CD4-positive, alpha-beta memory T cell (primary cell): ENCODE measurements around the gene SETD7. TPM values are rescaled to one million over a fixed set of nuclear protein-coding genes. Genes with fewer than 3 reads are reported as not detected.

ENCODE experiments used
- CTCF ChIA-PET: fragments of 350-600 bp; sonication (Branson Sonifier 250); formaldehyde crosslinking; loops from one replicate; lab custom pipeline; 2021; ENCODE audit warnings: inconsistent platforms; ENCODE audit not compliant: partially characterized antibody; lab: Charles Lee
- POLR2A ChIA-PET: fragments of 350-600 bp; sonication (Branson Sonifier 250); formaldehyde crosslinking; loops from one replicate; lab custom pipeline; 2021; ENCODE audit not compliant: partially characterized antibody; lab: Charles Lee
- DNase-seq, 5 donors: peaks; one replicate each; pipeline versions ENCODE4 v3.0.0 to v3.0.0-alpha.2; 2020 to 2022; ENCODE audit warnings: mixed read lengths in 1 of 5
- H3K27ac ChIP-seq: one replicate; pipeline ENCODE4 v1.7.0; 2013; ENCODE audit warnings: low read depth, low read length
- H3K27me3 ChIP-seq: 2 replicates; pipeline ENCODE4 v1.7.0; 2013; ENCODE audit warnings: mild to moderate bottlenecking, low read length, moderate library complexity; ENCODE audit not compliant: insufficient read depth
- H3K36me3 ChIP-seq: 2 replicates; pipeline ENCODE4 v1.7.0; 2013; ENCODE audit warnings: mild to moderate bottlenecking, low read length, moderate library complexity; ENCODE audit not compliant: insufficient read depth
- H3K4me1 ChIP-seq: 2 replicates; pipeline ENCODE4 v1.7.0; 2013; ENCODE audit warnings: mild to moderate bottlenecking, low read length, moderate library complexity; ENCODE audit not compliant: insufficient read depth
- H3K4me3 ChIP-seq, 2 donors: one replicate each; pipeline ENCODE4 v1.7.0; 2013; ENCODE audit warnings: low read length in 2 of 2, mild to moderate bottlenecking in 1 of 2
- H3K9me3 ChIP-seq, 2 donors: one replicate each; pipeline ENCODE4 v1.7.0; 2013; ENCODE audit warnings: low read length in 2 of 2, control low read depth in 1 of 2; ENCODE audit not compliant: control insufficient read depth in 1 of 2
- H3K27ac Mint-ChIP-seq, 7 donors: one replicate each; pipeline ENCODE4 v1.8.0; 2020 to 2021; ENCODE audit warnings: mixed read lengths in 7 of 7, mild to moderate bottlenecking in 6 of 7, inconsistent platforms in 3 of 7, moderate library complexity in 3 of 7
- H3K27me3 Mint-ChIP-seq, 2 donors: one replicate each; pipeline ENCODE4 v1.8.0; 2020 to 2021; ENCODE audit warnings: mixed read lengths in 2 of 2
- H3K36me3 Mint-ChIP-seq, 2 donors: one replicate each; pipeline ENCODE4 v1.8.0; 2020 to 2021; ENCODE audit warnings: mixed read lengths in 2 of 2, inconsistent platforms in 1 of 2, mild to moderate bottlenecking in 1 of 2
- H3K4me1 Mint-ChIP-seq, 4 donors: one replicate each; pipeline ENCODE4 v1.8.0; 2020 to 2021; ENCODE audit warnings: mixed read lengths in 4 of 4, mild to moderate bottlenecking in 1 of 4
- H3K4me3 Mint-ChIP-seq, 8 donors: one replicate each; pipeline ENCODE4 v1.8.0; 2020 to 2021; ENCODE audit warnings: mixed read lengths in 8 of 8, mild to moderate bottlenecking in 7 of 8, moderate library complexity in 6 of 8, inconsistent platforms in 3 of 8
- H3K9me3 Mint-ChIP-seq, 8 donors: one replicate each; pipeline ENCODE4 v1.8.0; 2020 to 2021; ENCODE audit warnings: mixed read lengths in 8 of 8, mild to moderate bottlenecking in 5 of 8, inconsistent platforms in 3 of 8, moderate library complexity in 1 of 8
- intact Hi-C: fragments of 100-400 bp; cut with micrococcal nuclease; formaldehyde crosslinking; loops from one replicate; pipeline ENCODE4 v1.15.1; 2023
- polyA plus RNA-seq, 2 donors: library from polyadenylated mRNA; unstranded; fragments of 300-500 nt; fragmentation: Illumina TruSeq; gene quantifications; one replicate each; pipeline ENCODE4 v1.2.3, GENCODE V29; 2021
- total RNA-seq, 2 experiments: library from RNA; stranded (reverse); gene quantifications; one replicate each; pipeline ENCODE4 v1.2.3, GENCODE V29; 2021

Gene SETD7
- total and polyA plus RNA-seq, 4 experiments from 2014 or later, result 3.9 to 14.6 (median 9.7) TPM

GRCh38 chr4:139530833-139531427 lies 25.1 kb downstream of the SETD7 start:
- Histone ChIP-seq H3K36me3 (peaks cover 3% of the 10 kb centered on the region), H3K4me3 (no peak overlapping the region), H3K27me3 (no peaks in the 10 kb centered on the region), H3K4me1 (peaks cover 8% of the 10 kb centered on the region), H3K9me3 (no peaks in the 10 kb centered on the region), H3K27ac (no peak overlapping the region)
- POLR2A ChIA-PET, result interaction anchor here (1.2 kb wide), 1 partner anchor 230 kb away, joined by 3 read pairs; the partner anchor contains the start of gene NAA15
- Mint-ChIP-seq H3K9me3 (no peaks in the 10 kb centered on the region), H3K27me3 (no peaks in the 10 kb centered on the region), H3K4me1 (peaks cover 8 to 17% (median 14%) of the 10 kb centered on the region in 4 donors), H3K27ac (peak overlapping the region in 4 of 7 donors; percentile 24 to 81 (median 61)), H3K4me3 (peak overlapping the region in 1 of 8 donors; percentile 27), H3K36me3 (peaks cover 30 to 37% of the 10 kb centered on the region in 2 donors)
- peak; percentile 41 to 62 (median 57) for DNase-seq
- intact Hi-C loops, result loop anchor here (1.0 to 2.0 kb wide), 5 partner anchors 26 to 432 kb away; partner anchors contain the start of gene SETD7
- CTCF ChIA-PET, result interaction anchor here (0.7 to 5.7 kb wide), 20 partner anchors 8 to 500 kb away, joined by 3 to 38 read pairs (median 6); partner anchors contain the start of gene SETD7

DNA sequence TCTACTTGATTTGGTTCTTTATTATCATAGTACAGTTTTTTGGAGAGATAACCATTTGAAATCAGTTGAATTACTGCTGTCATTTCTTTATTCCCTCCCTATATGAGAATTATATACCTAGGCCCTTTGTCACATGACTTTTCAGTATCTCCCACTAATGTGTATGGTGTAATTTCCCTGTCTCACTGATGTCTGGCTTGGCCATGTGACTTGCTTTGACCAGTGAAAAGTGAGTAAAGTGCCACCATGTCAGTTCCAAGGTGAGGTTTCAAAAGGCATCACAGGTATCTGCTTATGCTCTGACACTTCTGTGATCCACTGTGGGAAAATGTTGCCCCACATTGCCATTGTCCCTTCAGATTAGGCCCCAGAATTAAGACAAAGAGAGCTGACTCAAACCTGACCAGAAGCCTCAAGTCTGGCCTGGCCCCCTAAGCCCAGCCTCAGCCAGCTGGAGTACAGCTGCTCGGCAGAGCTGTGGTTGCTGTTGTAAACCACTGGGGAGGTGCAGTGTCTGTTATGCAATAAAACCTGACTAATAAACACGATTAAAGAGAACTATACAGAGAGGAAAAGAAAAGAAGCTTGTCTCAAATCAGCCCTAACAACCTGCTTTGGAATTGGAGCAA lies 27.5 kb downstream of the SETD7 start:
- Mint-ChIP-seq H3K27ac (peak overlapping the region in 5 of 7 donors; percentile 39 to 73 (median 67)), H3K4me3 (peak overlapping the region in 1 of 8 donors; percentile 32), H3K9me3 (no peaks in the 10 kb centered on the region), H3K27me3 (no peaks in the 10 kb centered on the region), H3K36me3 (peaks cover 42 to 46% of the 10 kb centered on the region in 2 donors), H3K4me1 (peaks cover 17 to 30% (median 23%) of the 10 kb centered on the region in 4 donors)
- Histone ChIP-seq H3K36me3 (peaks cover 3% of the 10 kb centered on the region), H3K9me3 (no peaks in the 10 kb centered on the region), H3K27me3 (no peaks in the 10 kb centered on the region), H3K27ac (no peak overlapping the region), H3K4me3 (no peak overlapping the region), H3K4me1 (peaks cover 18% of the 10 kb centered on the region)
- intact Hi-C loops, result no loop called here
- peak in 1 of 5 donors; percentile 43 for DNase-seq
- ChIA-PET POLR2A (interaction anchor here (2.3 kb wide), 1 partner anchor 28 kb away, joined by 13 read pairs; the partner anchor contains the start of gene SETD7), CTCF (interaction anchor here (1.0 to 2.8 kb wide), 3 partner anchors 21 to 498 kb away, joined by 3 to 12 read pairs (median 4); no protein-coding TSS in a partner anchor)

GRCh38 chr4:139526928-139527327 lies 29.1 kb downstream of the SETD7 start:
- Mint-ChIP-seq H3K27ac (peak overlapping the region in 2 of 7 donors; percentile 2 to 54), H3K4me3 (no peak overlapping the region), H3K36me3 (peaks cover 46 to 54% of the 10 kb centered on the region in 2 donors), H3K9me3 (no peaks in the 10 kb centered on the region), H3K27me3 (no peaks in the 10 kb centered on the region), H3K4me1 (peaks cover 20 to 30% (median 25%) of the 10 kb centered on the region in 4 donors)
- ChIA-PET CTCF (interaction anchor here (0.7 to 2.8 kb wide), 5 partner anchors 30 to 496 kb away, joined by 3 to 12 read pairs (median 3); partner anchors contain the start of gene SETD7), POLR2A (interaction anchor here (1.0 kb wide), 1 partner anchor 30 kb away, joined by 3 read pairs; no protein-coding TSS in a partner anchor)
- DNase-seq, result no peak
- Histone ChIP-seq H3K36me3 (no peaks in the 10 kb centered on the region), H3K9me3 (no peaks in the 10 kb centered on the region), H3K27me3 (no peaks in the 10 kb centered on the region), H3K4me3 (no peak overlapping the region), H3K27ac (no peak overlapping the region), H3K4me1 (peaks cover 18% of the 10 kb centered on the region)
- intact Hi-C loops, result no loop called here

DNA sequence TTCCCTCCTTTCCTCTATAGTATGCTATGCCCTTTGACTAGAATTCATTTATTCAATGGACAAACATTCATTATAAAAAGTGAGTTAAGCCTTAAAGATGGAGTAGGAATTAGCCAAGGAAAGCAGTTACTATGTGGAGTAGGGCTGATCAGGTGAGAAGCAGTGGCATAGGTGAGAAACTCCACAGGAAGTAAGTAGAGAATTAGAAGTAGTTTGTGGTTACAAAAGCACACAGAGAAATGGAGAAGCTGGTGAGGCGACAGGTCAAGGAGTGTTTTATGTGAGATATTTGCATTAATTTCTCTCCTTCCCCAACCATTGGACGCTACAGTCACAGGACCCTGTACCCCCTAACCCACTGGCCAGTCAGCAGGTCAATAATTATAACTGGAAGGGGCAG lies 30.6 kb downstream of the SETD7 start:
- peaks cover 6% of the 10 kb centered on the region for H3K36me3 ChIP-seq
- no peaks in the 10 kb centered on the region for H3K9me3 Mint-ChIP-seq
- H3K36me3 Mint-ChIP-seq, result peaks cover 42 to 56% of the 10 kb centered on the region in 2 donors
- no peaks in the 10 kb centered on the region for H3K9me3 ChIP-seq
- DNase-seq, result no peak
- peaks cover 18% of the 10 kb centered on the region for H3K4me1 ChIP-seq
- peaks cover 15 to 28% (median 19%) of the 10 kb centered on the region in 4 donors for H3K4me1 Mint-ChIP-seq
- intact Hi-C loops, result no loop called here
- no peaks in the 10 kb centered on the region for H3K27me3 ChIP-seq
- peak overlapping the region in 5 of 8 donors; percentile 0 to 47 (median 4) for H3K4me3 Mint-ChIP-seq
- H3K27ac Mint-ChIP-seq, result peak overlapping the region in 4 of 7 donors; percentile 0 to 43 (median 22)
- POLR2A ChIA-PET, result no interaction called here
- CTCF ChIA-PET, result interaction anchor here (1.5 kb wide), 1 partner anchor 298 kb away, joined by 3 read pairs; no protein-coding TSS in a partner anchor
- H3K27me3 Mint-ChIP-seq, result no peaks in the 10 kb centered on the region
- no peak overlapping the region for H3K27ac ChIP-seq
- H3K4me3 ChIP-seq, result no peak overlapping the region

DNA sequence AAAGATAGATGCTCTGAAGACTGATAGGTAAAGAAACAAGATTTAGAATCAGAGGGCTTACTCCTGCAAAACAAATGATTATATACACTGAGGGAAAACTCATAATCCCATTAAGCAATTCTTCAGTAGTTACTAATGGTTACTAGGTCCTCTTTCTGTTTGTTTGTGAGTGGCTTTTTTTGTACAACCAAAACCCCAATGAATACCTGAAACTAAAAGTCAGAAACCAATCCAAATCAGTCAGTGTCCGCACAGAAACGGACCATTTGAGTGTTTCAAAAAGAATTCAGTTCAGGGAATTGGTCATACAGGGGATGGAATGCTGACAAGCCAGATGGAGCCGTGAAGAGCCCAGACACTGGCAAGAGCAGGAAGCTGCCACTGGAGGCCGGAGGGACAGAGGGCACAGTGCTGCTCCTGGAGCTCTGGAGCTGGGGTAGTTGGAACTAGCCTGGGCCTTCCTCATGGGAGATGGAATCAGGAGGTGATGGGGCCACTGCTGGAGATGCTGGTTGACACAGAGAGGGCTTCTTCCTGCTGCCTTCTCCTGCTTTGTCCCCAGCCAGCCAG lies 31.9 kb downstream of the SETD7 start:
- Mint-ChIP-seq H3K4me3 (no peak overlapping the region), H3K36me3 (peaks cover 54 to 62% of the 10 kb centered on the region in 2 donors), H3K27me3 (no peaks in the 10 kb centered on the region), H3K27ac (peak overlapping the region in 1 of 7 donors; percentile 13), H3K4me1 (peaks cover 15 to 28% (median 19%) of the 10 kb centered on the region in 4 donors), H3K9me3 (no peaks in the 10 kb centered on the region)
- ChIA-PET POLR2A (no interaction called here), CTCF (no interaction called here)
- H3K4me3 ChIP-seq, result no peak overlapping the region
- H3K9me3 ChIP-seq, result no peaks in the 10 kb centered on the region
- H3K4me1 ChIP-seq, result peaks cover 18% of the 10 kb centered on the region
- intact Hi-C loops, result no loop called here
- peaks cover 6% of the 10 kb centered on the region for H3K36me3 ChIP-seq
- no peak for DNase-seq
- no peak overlapping the region for H3K27ac ChIP-seq
- H3K27me3 ChIP-seq, result no peaks in the 10 kb centered on the region

- peaks cover 51 to 60% of the 10 kb centered on the region in 2 donors for H3K36me3 Mint-ChIP-seq
- H3K4me3 Mint-ChIP-seq, result no peak overlapping the region
- intact Hi-C loops, result no loop called here
- H3K27ac Mint-ChIP-seq, result peak overlapping the region in 2 of 7 donors; percentile 35 to 64
- no peaks in the 10 kb centered on the region for H3K27me3 ChIP-seq
- peaks cover 18% of the 10 kb centered on the region for H3K4me1 ChIP-seq
- peaks cover 8 to 23% (median 19%) of the 10 kb centered on the region in 4 donors for H3K4me1 Mint-ChIP-seq
- CTCF ChIA-PET, result interaction anchor here (1.1 to 1.9 kb wide), 2 partner anchors 8 to 492 kb away, joined by 3 to 8 read pairs; no protein-coding TSS in a partner anchor
- H3K9me3 Mint-ChIP-seq, result no peaks in the 10 kb centered on the region
- H3K9me3 ChIP-seq, result no peaks in the 10 kb centered on the region
- DNase-seq, result no peak
- no peaks in the 10 kb centered on the region for H3K27me3 Mint-ChIP-seq
- no peak overlapping the region for H3K27ac ChIP-seq
- H3K4me3 ChIP-seq, result no peak overlapping the region
- H3K36me3 ChIP-seq, result peaks cover 6% of the 10 kb centered on the region
- POLR2A ChIA-PET, result interaction anchor here (0.9 kb wide), 1 partner anchor 70 kb away, joined by 3 read pairs; no protein-coding TSS in a partner anchor
Measured at GRCh38 chr4:139523076-139523475, 32.9 kb downstream of the SETD7 start.
